Thoracic aorta (tissue), 2 donors: ENCODE data around the gene CXCL5. TPM values are rescaled to one million over a fixed set of nuclear protein-coding genes. Genes with fewer than 3 reads are reported as not detected.

Source experiments
- ATAC-seq: fragments of 150-250 bp; one replicate; pipeline ENCODE4 v1.8.0; 2017; ENCODE audit warnings: low read depth; ENCODE audit not compliant: insufficient number of reproducible peaks, low FRiP score
- DNase-seq: peaks from one replicate; pipeline ENCODE4 v3.0.0-alpha.2; 2020; ENCODE audit warnings: low spot score
- H3K27ac ChIP-seq, 2 donors: fragments of 200-600 bp; sonication (generic); 1 replicate in 1 of 2; 2 replicates in 1 of 2; pipeline ENCODE4 v1.5.1; 2016; ENCODE audit warnings: mild to moderate bottlenecking in 2 of 2, moderate library complexity in 2 of 2
- H3K27me3 ChIP-seq: fragments of 200-600 bp; sonication (generic); replicated peaks from 2 replicates; pipeline ENCODE4 v1.6.0; 2016; ENCODE audit warnings: mild to moderate bottlenecking; ENCODE audit not compliant: insufficient read depth
- H3K36me3 ChIP-seq: fragments of 200-600 bp; sonication (generic); one replicate; pipeline ENCODE4 v1.5.1; 2016
- H3K4me1 ChIP-seq, 2 donors: fragments of 200-600 bp; sonication (generic); 1 replicate in 1 of 2; 2 replicates in 1 of 2; pipeline versions ENCODE4 v1.5.1 to v1.6.0; 2016; ENCODE audit warnings: low read depth in 2 of 2, mild to moderate bottlenecking in 1 of 2; ENCODE audit not compliant: control insufficient read depth in 1 of 2
- H3K4me3 ChIP-seq: fragments of 200-600 bp; sonication (generic); 2 replicates; pipeline ENCODE4 v1.5.1; 2016; ENCODE audit warnings: mild to moderate bottlenecking
- H3K9me3 ChIP-seq: fragments of 200-600 bp; sonication (generic); 2 replicates; pipeline ENCODE4 v1.5.1; 2016
- CTCF ChIP-seq: fragments of 200-600 bp; sonication (generic); IDR thresholded peaks from one replicate; pipeline ENCODE4 v1.5.1; 2019; ENCODE audit warnings: antibody characterized with exemption
- total RNA-seq, 2 donors: library from RNA; depleted of rRNA; stranded (reverse); fragments of >200 nt; gene quantifications; one replicate each; pipeline versions ENCODE4 v1.1.0 to v1.2.3, GENCODE V29; 2016

Gene CXCL5
- total RNA-seq, 2 donors from 2014 or later, result 0.49 TPM; not detected in 1

DNA sequence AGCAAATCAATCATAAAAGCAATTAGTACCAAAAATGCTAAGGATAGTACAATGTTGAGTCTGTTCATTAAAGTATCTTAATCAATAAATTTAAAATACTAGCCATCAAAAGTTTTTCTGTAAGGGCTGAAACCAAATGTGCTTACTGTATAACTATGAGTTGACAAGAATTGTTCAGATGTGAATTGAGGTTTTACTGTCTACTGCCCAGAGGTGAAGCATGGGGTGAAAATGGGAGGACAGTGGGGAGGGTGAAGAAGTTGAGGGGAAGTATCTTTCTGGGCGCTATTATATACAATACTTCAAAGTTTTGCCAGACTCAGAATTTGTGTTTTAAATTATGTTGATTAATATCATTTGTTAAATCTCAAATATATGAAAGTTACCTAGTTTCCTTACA lies 6.4 kb downstream of the CXCL5 start:
- Histone ChIP-seq H3K27ac (no peak overlapping the region), H3K4me1 (no peaks in the 10 kb centered on the region), H3K36me3 (no peaks in the 10 kb centered on the region), H3K9me3 (no peaks in the 10 kb centered on the region), H3K4me3 (no peak overlapping the region), H3K27me3 (no peaks in the 10 kb centered on the region)
- DNase-seq (no peak), ATAC-seq (no peak)
- TF ChIP-seq CTCF, result no peak

DNA sequence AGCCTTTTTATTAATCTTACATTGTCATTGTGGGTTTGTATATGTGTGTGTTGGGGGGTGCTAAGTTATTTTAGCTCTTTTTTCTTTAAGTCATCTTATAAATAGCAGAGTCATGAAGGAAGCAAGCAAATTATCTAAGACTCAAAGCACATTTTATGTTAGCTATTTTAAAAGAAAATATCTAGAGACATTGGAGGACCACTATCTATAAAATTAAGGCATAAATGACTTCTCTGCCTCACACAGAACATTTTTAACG lies 6.8 kb downstream of the CXCL5 start:
- no peaks in the 10 kb centered on the region for H3K36me3 ChIP-seq
- H3K27ac ChIP-seq, result no peak overlapping the region
- no peaks in the 10 kb centered on the region for H3K4me1 ChIP-seq
- DNase-seq (no peak), ATAC-seq (no peak)
- TF ChIP-seq CTCF, result no peak
- no peak overlapping the region for H3K4me3 ChIP-seq
- no peaks in the 10 kb centered on the region for H3K27me3 ChIP-seq
- no peaks in the 10 kb centered on the region for H3K9me3 ChIP-seq

- DNase-seq (no peak), ATAC-seq (no peak)
- Histone ChIP-seq H3K4me1 (no peaks in the 10 kb centered on the region), H3K36me3 (no peaks in the 10 kb centered on the region), H3K9me3 (no peaks in the 10 kb centered on the region), H3K4me3 (no peak overlapping the region), H3K27ac (no peak overlapping the region), H3K27me3 (no peaks in the 10 kb centered on the region)
- TF ChIP-seq CTCF, result no peak
These were observed 7.3 kb downstream of the CXCL5 start for GRCh38 chr4:73990988-73991741.

GRCh38 chr4:73989928-73990327 lies 8.5 kb downstream of the CXCL5 start:
- H3K4me3 ChIP-seq, result no peak overlapping the region
- no peak for DNase-seq

GRCh38 chr4:73989031-73989430 lies 9.4 kb downstream of the CXCL5 start:
- no peak for TF ChIP-seq CTCF
- Histone ChIP-seq H3K27me3 (no peaks in the 10 kb centered on the region), H3K4me3 (no peak overlapping the region), H3K36me3 (no peaks in the 10 kb centered on the region), H3K27ac (no peak overlapping the region), H3K4me1 (no peaks in the 10 kb centered on the region), H3K9me3 (no peaks in the 10 kb centered on the region)
- ATAC-seq (no peak), DNase-seq (no peak)

More at GRCh38 chr4:73989928-73990327, 8.5 kb downstream of the CXCL5 start:
- Histone ChIP-seq H3K36me3 (no peaks in the 10 kb centered on the region), H3K27ac (no peak overlapping the region), H3K27me3 (no peaks in the 10 kb centered on the region), H3K9me3 (no peaks in the 10 kb centered on the region), H3K4me1 (no peaks in the 10 kb centered on the region)
- no peak for TF ChIP-seq CTCF
- ATAC-seq, result no peak
